WTC11 (cell line): ENCODE data around the gene ABCD2.

Experiments used
- ATF2 ChIP-seq: sonication (generic); formaldehyde crosslinking; IDR thresholded peaks from 2 replicates; pipeline ENCODE4 v1.8.1; 2022; ENCODE audit warnings: low read depth, missing genetic modification reagents, borderline replicate concordance
- CDX4 ChIP-seq: fragments of 250-450 bp; sonication (Bioruptor Pico); IDR thresholded peaks from 2 replicates; pipeline ENCODE4 v1.9.0; 2021; ENCODE audit warnings: moderate library complexity, mild to moderate bottlenecking, inconsistent platforms, borderline replicate concordance
- CREM ChIP-seq: sonication (generic); formaldehyde crosslinking; IDR thresholded peaks from 2 replicates; pipeline ENCODE4 v1.8.1; 2022; ENCODE audit warnings: mild to moderate bottlenecking, missing genetic modification reagents, moderate library complexity
- CTCF ChIP-seq: fragments of 200-600 bp; IDR thresholded peaks from 2 replicates; pipeline ENCODE4 v1.8.0; 2022; ENCODE audit warnings: antibody characterized with exemption
- E2F4 ChIP-seq: sonication (generic); formaldehyde crosslinking; IDR thresholded peaks from 2 replicates; pipeline ENCODE4 v1.8.1; 2022; ENCODE audit warnings: low read depth, mild to moderate bottlenecking, moderate library complexity, missing genetic modification reagents, borderline replicate concordance
- ESRRA ChIP-seq: sonication (generic); formaldehyde crosslinking; IDR thresholded peaks from 2 replicates; pipeline ENCODE4 v1.8.1; 2022; ENCODE audit warnings: mild to moderate bottlenecking, missing genetic modification reagents, borderline replicate concordance
- JUN ChIP-seq: sonication (generic); formaldehyde crosslinking; IDR thresholded peaks from 2 replicates; pipeline ENCODE4 v1.8.0; 2023; ENCODE audit warnings: mild to moderate bottlenecking, missing genetic modification reagents
- NR3C1 ChIP-seq: sonication (generic); formaldehyde crosslinking; conservative IDR thresholded peaks from 2 replicates; pipeline ENCODE4 v1.8.1; 2023; ENCODE audit warnings: low read depth, mild to moderate bottlenecking, missing genetic modification reagents
- RELA ChIP-seq: sonication (generic); formaldehyde crosslinking; IDR thresholded peaks from 2 replicates; pipeline ENCODE4 v1.8.1; 2022; ENCODE audit warnings: missing genetic modification reagents, mild to moderate bottlenecking, borderline replicate concordance
- SP1 ChIP-seq: sonication (generic); formaldehyde crosslinking; conservative IDR thresholded peaks from 2 replicates; pipeline ENCODE4 v1.8.1; 2022; ENCODE audit warnings: missing genetic modification reagents
- STAT6 ChIP-seq: sonication (generic); formaldehyde crosslinking; conservative IDR thresholded peaks from 2 replicates; pipeline ENCODE4 v1.8.1; 2023; ENCODE audit warnings: mild to moderate bottlenecking, low read depth, missing genetic modification reagents, moderate library complexity
- ZNF263 ChIP-seq: sonication (generic); formaldehyde crosslinking; IDR thresholded peaks from 2 replicates; pipeline ENCODE4 v1.8.1; 2022; ENCODE audit warnings: low read depth, mild to moderate bottlenecking, moderate library complexity, missing genetic modification reagents
- ZNF317 ChIP-seq: sonication (generic); formaldehyde crosslinking; IDR thresholded peaks from 2 replicates; pipeline ENCODE4 v1.8.1; 2023; ENCODE audit warnings: low read depth, mild to moderate bottlenecking, moderate library complexity, missing genetic modification reagents, borderline replicate concordance

- no peak for TF ChIP-seq ZNF263 (CRISPR knock-in tag)
- no peak for TF ChIP-seq RELA
- no peak for TF ChIP-seq ESRRA (CRISPR knock-in tag)
- TF ChIP-seq CTCF = no peak
- no peak for TF ChIP-seq CDX4 (CRISPR knock-in tag)
- TF ChIP-seq NR3C1 (CRISPR knock-in tag) = no peak
- no peak for TF ChIP-seq SP1 (CRISPR knock-in tag)
- no peak for TF ChIP-seq STAT6 (CRISPR knock-in tag)
- TF ChIP-seq JUN (CRISPR knock-in tag) = no peak
- no peak for TF ChIP-seq ZNF317 (CRISPR knock-in tag)
- TF ChIP-seq E2F4 = no peak
- no peak for TF ChIP-seq CREM (CRISPR knock-in tag)
- no peak for TF ChIP-seq ATF2 (CRISPR knock-in tag)
Observed at GRCh38 chr12:39574785-39575497, 44.7 kb downstream of the ABCD2 start.
